Left ventricle myocardium inferior (tissue), 1 donor: ENCODE results near the gene COL4A6. TPM values are rescaled to one million over a fixed set of nuclear protein-coding genes. Genes with fewer than 3 reads are reported as not detected.
A peak's percentile ranks its signal among the peaks of the same experiment; 100 is the strongest.
"Not testable (repeated sequence)": the region's sequence is repeated elsewhere in the genome, so short reads cannot be mapped to it uniquely, and the experiment has no call there.

Experiments used
- DNase-seq: peaks from one replicate; pipeline ENCODE4 v3.0.0-alpha.2; 2020
- H3K27ac ChIP-seq: fragments of 200-600 bp; replicated peaks from 2 replicates; pipeline ENCODE4 v1.8.0; 2021
- H3K27me3 ChIP-seq: fragments of 200-600 bp; 2 replicates; pipeline ENCODE4 v1.8.0; 2021; ENCODE audit warnings: low read depth
- H3K36me3 ChIP-seq: fragments of 200-600 bp; 2 replicates; pipeline ENCODE4 v1.8.0; 2021
- H3K4me1 ChIP-seq: fragments of 200-600 bp; 2 replicates; pipeline ENCODE4 v1.8.0; 2021
- H3K4me3 ChIP-seq: fragments of 200-600 bp; 2 replicates; pipeline ENCODE4 v1.8.0; 2021; ENCODE audit warnings: mild to moderate bottlenecking, moderate library complexity
- H3K9me3 ChIP-seq: fragments of 200-600 bp; replicated peaks from 2 replicates; pipeline ENCODE4 v1.8.0; 2021
- intact Hi-C: fragments of 100-400 bp; cut with micrococcal nuclease; formaldehyde crosslinking; loops from one replicate; pipeline ENCODE4 v1.11.0; 2022
- long read RNA-seq: library from polyadenylated mRNA; unstranded; transcript quantifications from one replicate; pipeline ENCODE4 v2.0.0, GENCODE V29; 2021
- total RNA-seq: library from RNA; stranded (reverse); fragmentation: NEBNext Ultra II Directional; extraction: Animal tissue kit (Norgen Biotek cat#: 25700); gene quantifications from one replicate; pipeline ENCODE4 v1.2.1, GENCODE V29; 2021
- TF ChIP-seq, protein P1 (sequence below): fragments of 200-600 bp; IDR thresholded peaks from 2 replicates; pipeline ENCODE4 v1.8.0; 2021; ENCODE audit warnings: antibody characterized with exemption, mild to moderate bottlenecking, borderline replicate concordance
- donor health status: DM: no; HTN: yes; CAD: no; lungs with severe emphysema.

COL4A6 gene
- total RNA-seq = 9.8 TPM
- long read RNA-seq, full-length matches to known transcripts = 2 of 18 reads
- long read RNA-seq, partial matches to known transcripts = 13 of 18 reads
- long read RNA-seq, other reads (novel, unspliced or antisense) = 3 of 18 reads

DNA sequence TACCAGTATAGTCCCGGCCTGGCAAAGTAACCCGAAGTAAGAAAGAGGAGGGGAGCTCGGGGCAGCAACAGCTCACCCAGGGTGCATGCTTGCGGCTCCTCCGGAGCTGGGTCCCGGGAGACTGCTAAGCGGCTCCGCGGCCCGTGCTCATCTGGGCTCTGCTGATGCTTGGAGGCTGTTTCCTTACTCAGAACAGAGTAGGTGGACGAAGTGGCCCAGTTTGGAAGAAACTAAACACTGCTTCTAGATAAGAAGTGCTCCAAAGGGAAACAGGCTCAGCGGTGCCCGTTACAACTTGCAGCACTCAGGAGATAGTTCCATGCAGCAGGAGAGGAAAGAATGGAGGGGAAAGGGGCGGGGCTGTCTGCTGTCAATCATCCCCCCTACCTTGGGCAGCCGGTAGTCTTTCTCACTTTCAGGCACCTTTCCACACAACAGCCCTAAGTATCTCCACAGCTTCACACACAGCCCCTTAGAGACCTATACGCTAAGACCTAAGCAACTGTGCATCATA, at the start of gene COL4A6:
COL4A6 (minus strand) TSS at position 313 of the 514 bp plus-strand sequence; CDS start at position 87, 226 bp downstream.
- Histone ChIP-seq H3K36me3 (no peaks in the 10 kb centered on the region), H3K4me1 (no peaks in the 10 kb centered on the region), H3K4me3 (peak within 1 kb of the TSS; percentile 68), H3K27ac (peak within 1 kb of the TSS; percentile 82), H3K27me3 (no peaks in the 10 kb centered on the region), H3K9me3 (no peaks in the 10 kb centered on the region)
- TF ChIP-seq, protein P1, sequence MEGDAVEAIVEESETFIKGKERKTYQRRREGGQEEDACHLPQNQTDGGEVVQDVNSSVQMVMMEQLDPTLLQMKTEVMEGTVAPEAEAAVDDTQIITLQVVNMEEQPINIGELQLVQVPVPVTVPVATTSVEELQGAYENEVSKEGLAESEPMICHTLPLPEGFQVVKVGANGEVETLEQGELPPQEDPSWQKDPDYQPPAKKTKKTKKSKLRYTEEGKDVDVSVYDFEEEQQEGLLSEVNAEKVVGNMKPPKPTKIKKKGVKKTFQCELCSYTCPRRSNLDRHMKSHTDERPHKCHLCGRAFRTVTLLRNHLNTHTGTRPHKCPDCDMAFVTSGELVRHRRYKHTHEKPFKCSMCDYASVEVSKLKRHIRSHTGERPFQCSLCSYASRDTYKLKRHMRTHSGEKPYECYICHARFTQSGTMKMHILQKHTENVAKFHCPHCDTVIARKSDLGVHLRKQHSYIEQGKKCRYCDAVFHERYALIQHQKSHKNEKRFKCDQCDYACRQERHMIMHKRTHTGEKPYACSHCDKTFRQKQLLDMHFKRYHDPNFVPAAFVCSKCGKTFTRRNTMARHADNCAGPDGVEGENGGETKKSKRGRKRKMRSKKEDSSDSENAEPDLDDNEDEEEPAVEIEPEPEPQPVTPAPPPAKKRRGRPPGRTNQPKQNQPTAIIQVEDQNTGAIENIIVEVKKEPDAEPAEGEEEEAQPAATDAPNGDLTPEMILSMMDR = no peak
- no peak for DNase-seq
- intact Hi-C loops = no loop called here

DNA sequence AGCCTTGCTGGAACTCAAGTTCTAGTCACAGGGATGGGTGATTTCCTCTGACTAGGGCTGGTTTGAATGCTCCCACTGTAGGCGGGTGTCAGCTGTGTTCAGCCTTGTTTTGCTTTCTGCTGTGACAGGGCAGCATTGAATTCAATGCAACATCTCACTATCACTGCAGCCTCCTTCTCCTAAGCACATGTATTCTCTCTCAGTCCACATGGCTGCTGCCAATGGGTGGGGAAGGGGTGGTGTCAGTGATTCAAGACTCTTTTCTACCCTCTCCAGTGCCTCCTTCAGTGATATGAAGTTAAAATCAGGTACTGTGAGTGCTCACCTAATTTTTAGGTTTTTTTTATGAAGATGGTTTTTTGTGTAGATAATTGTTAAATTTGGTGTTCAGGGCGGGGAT, 47.7 kb upstream of the COL4A6 start:
- no peak overlapping the region for H3K4me3 ChIP-seq
- no peaks in the 10 kb centered on the region for H3K36me3 ChIP-seq
- intact Hi-C loops = no loop called here
- TF ChIP-seq, protein P1 = no peak
- no peak overlapping the region for H3K27ac ChIP-seq
- H3K9me3 ChIP-seq = no peaks in the 10 kb centered on the region
- DNase-seq = no peak
- no peaks in the 10 kb centered on the region for H3K4me1 ChIP-seq
- H3K27me3 ChIP-seq = no peaks in the 10 kb centered on the region

DNA sequence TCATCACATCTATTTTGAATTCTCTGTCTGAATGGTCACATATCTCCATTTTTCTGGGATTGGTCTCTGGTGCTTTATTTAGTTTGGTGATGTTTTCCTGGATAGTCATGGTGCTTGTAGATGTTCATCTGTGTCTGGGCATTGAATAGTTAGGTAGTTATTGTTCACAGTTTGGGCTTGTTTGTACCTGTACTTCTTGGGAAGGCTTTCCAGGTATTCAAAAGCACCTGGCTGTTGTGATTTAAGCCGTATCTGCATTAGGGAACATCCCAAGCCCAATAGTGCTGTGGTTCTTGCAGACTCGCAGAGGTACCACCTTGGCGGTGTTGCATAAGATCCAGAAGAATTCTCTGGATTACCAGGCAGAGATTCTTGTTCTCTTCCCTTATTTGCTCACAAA, 46.0 kb upstream of the COL4A6 start:
- no peak overlapping the region for H3K27ac ChIP-seq
- intact Hi-C loops = no loop called here
- no peak for DNase-seq
- H3K4me1 ChIP-seq = no peaks in the 10 kb centered on the region
- TF ChIP-seq, protein P1 = no peak
- no peaks in the 10 kb centered on the region for H3K9me3 ChIP-seq
- no peaks in the 10 kb centered on the region for H3K27me3 ChIP-seq
- no peaks in the 10 kb centered on the region for H3K36me3 ChIP-seq
- no peak overlapping the region for H3K4me3 ChIP-seq

DNA sequence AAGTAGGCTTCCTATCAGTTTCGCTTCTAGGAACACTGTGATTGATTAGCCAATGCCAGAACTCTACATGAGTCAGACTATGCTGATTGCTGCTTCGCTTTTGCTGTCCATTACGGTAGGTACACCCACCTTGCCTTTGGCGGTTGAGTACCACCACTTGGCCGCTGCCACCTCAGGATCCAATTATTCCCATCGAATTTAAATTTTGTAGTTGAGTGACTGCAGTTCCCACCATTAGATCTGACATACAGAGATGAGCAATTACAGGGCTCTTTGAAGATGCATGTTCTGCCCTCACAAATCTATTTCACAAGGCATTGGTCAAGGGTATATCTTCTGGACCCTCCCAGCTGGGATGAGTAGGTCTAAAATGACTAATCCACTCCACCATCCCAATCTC, 43.3 kb upstream of the COL4A6 start:
- H3K4me1 ChIP-seq, H3K27me3 ChIP-seq, DNase-seq, intact Hi-C loops, H3K27ac ChIP-seq, H3K9me3 ChIP-seq, H3K36me3 ChIP-seq, H3K4me3 ChIP-seq: not testable (repeated sequence)

DNA sequence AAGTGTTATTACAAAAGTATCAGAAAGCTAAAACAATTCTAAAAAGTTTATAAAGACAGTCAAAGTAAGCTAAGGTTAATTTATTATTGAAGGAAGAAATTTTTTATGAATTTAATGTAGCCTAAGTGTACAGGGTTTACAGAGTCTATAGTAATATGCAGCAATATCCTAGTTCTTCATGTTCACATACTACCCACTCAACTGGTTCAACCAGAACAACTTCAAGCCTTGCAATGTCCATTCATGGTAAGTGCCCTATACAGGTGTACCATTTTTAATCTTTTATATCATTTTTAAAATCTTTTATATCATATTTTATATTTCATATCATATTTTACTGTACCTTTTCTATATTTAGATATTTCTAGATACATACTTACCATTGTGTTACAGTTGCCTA, 35.8 kb upstream of the COL4A6 start:
- Histone ChIP-seq H3K9me3 (no peaks in the 10 kb centered on the region), H3K27me3 (no peaks in the 10 kb centered on the region), H3K4me1 (no peaks in the 10 kb centered on the region), H3K4me3 (no peak overlapping the region), H3K27ac (no peak overlapping the region), H3K36me3 (no peaks in the 10 kb centered on the region)
- DNase-seq = no peak
- TF ChIP-seq, protein P1 = no peak
- intact Hi-C loops = no loop called here

DNA sequence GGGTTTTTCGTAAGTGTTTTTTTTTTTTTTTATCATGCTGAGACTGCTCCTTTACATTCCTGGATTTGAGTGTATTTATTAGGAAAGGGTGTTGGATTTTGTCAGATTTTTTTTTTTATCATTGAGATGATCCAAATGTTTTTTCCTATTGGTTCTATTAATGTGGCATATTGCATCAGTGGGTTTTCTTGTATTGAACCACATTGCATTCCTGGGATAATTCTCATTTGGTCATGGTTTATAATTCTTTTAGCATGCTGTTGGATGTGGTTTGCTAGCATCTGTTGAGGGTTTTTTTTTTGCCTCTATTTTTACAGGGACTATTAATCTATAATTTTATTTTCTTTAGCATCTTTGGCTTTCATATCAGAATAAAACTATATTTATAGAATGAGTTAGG, 30.3 kb upstream of the COL4A6 start:
- TF ChIP-seq, protein P1 = no peak
- Histone ChIP-seq H3K36me3 (no peaks in the 10 kb centered on the region), H3K27me3 (no peaks in the 10 kb centered on the region), H3K9me3 (no peaks in the 10 kb centered on the region), H3K4me3 (no peak overlapping the region), H3K4me1 (no peaks in the 10 kb centered on the region), H3K27ac (no peak overlapping the region)
- no peak for DNase-seq
- intact Hi-C loops = no loop called here
